Activated naive CD4-positive, alpha-beta T cell treated with anti-CD3 and anti-CD28 coated beads, Interleukin-2, amount 50 U/mL, for 72 hours (primary cell): ENCODE results near the gene GPX3. TPM values are rescaled to one million over a fixed set of nuclear protein-coding genes. Genes with fewer than 3 reads are reported as not detected.

Experiments used
- ATAC-seq, 2 donors: fragments of 150-1000 bp; cut with Tn5 transposase; 2 replicates each; pipeline ENCODE4 v1.10.0; 2021; ENCODE audit warnings: mild to moderate bottlenecking in 2 of 2, moderate library complexity in 2 of 2
- DNase-seq, 2 donors: peaks; one replicate each; pipeline ENCODE4 v3.0.0; 2021 to 2022; ENCODE audit warnings: low spot score in 2 of 2
- H3K27ac Mint-ChIP-seq, 2 donors: one replicate each; pipeline ENCODE4 v1.8.0; 2022; ENCODE audit warnings: mild to moderate bottlenecking in 2 of 2, mixed read lengths in 2 of 2
- H3K36me3 Mint-ChIP-seq, 2 donors: one replicate each; pipeline ENCODE4 v1.8.0; 2022; ENCODE audit warnings: mixed read lengths in 2 of 2
- H3K9me3 Mint-ChIP-seq, 2 donors: one replicate each; pipeline ENCODE4 v1.8.0; 2022; ENCODE audit warnings: mixed read lengths in 2 of 2
- total RNA-seq, 2 donors: library from RNA; stranded (reverse); gene quantifications; one replicate each; pipeline ENCODE4 v1.2.3, GENCODE V29; 2022

The GPX3 gene
- total RNA-seq, 2 donors from 2014 or later = 0.23 TPM; not detected in 1

- no peaks in the 10 kb centered on the region for H3K9me3 Mint-ChIP-seq
- ATAC-seq (no peak), DNase-seq (no peak)
- H3K36me3 Mint-ChIP-seq = no peaks in the 10 kb centered on the region
- no peak overlapping the region for H3K27ac Mint-ChIP-seq
Measured at GRCh38 chr5:151006704-151007334, 13.6 kb upstream of the GPX3 start.

GRCh38 chr5:151007430-151008209 is 12.8 kb upstream of the GPX3 start:
- no peak for ATAC-seq
- no peak for DNase-seq
- Mint-ChIP-seq H3K36me3 (no peaks in the 10 kb centered on the region), H3K27ac (no peak overlapping the region), H3K9me3 (no peaks in the 10 kb centered on the region)

GRCh38 chr5:151008210-151008491 is 12.2 kb upstream of the GPX3 start:
- Mint-ChIP-seq H3K27ac (no peak overlapping the region), H3K36me3 (no peaks in the 10 kb centered on the region), H3K9me3 (no peaks in the 10 kb centered on the region)
- no peak for ATAC-seq
- no peak for DNase-seq

GRCh38 chr5:151008906-151009305 is 11.5 kb upstream of the GPX3 start:
- Mint-ChIP-seq H3K27ac (peak overlapping the region in 1 of 2 donors; percentile 46), H3K36me3 (no peaks in the 10 kb centered on the region), H3K9me3 (no peaks in the 10 kb centered on the region)
- DNase-seq = no peak
- no peak for ATAC-seq

GRCh38 chr5:151012862-151013261 is 7.5 kb upstream of the GPX3 start:
- H3K9me3 Mint-ChIP-seq = no peaks in the 10 kb centered on the region
- no peak for DNase-seq
- ATAC-seq = no peak

GRCh38 chr5:151014680-151015343 is 5.6 kb upstream of the GPX3 start:
- ATAC-seq (no peak), DNase-seq (no peak)
- no peaks in the 10 kb centered on the region for H3K36me3 Mint-ChIP-seq

More at GRCh38 chr5:151012862-151013261, 7.5 kb upstream of the GPX3 start:
- Mint-ChIP-seq H3K36me3 (no peaks in the 10 kb centered on the region), H3K27ac (no peak overlapping the region)

GRCh38 chr5:151015974-151016587 is 4.3 kb upstream of the GPX3 start:
- Mint-ChIP-seq H3K9me3 (no peaks in the 10 kb centered on the region), H3K36me3 (no peaks in the 10 kb centered on the region), H3K27ac (no peak overlapping the region)
- DNase-seq = no peak
- no peak for ATAC-seq

More at GRCh38 chr5:151014680-151015343, 5.6 kb upstream of the GPX3 start:
- H3K9me3 Mint-ChIP-seq = no peaks in the 10 kb centered on the region
- no peak overlapping the region for H3K27ac Mint-ChIP-seq

- H3K9me3 Mint-ChIP-seq = no peaks in the 10 kb centered on the region
- H3K36me3 Mint-ChIP-seq = peaks cover 0 to under 1% of the 10 kb centered on the region in 2 donors
- no peak for DNase-seq
- no peak for ATAC-seq
- no peak overlapping the region for H3K27ac Mint-ChIP-seq
Measured at GRCh38 chr5:151016700-151017099, 3.7 kb upstream of the GPX3 start.

- ATAC-seq = no peak
- no peak overlapping the region for H3K27ac Mint-ChIP-seq
- H3K9me3 Mint-ChIP-seq = no peaks in the 10 kb centered on the region
- DNase-seq = no peak
- peaks cover 7 to 8% of the 10 kb centered on the region in 2 donors for H3K36me3 Mint-ChIP-seq
Measured at GRCh38 chr5:151017897-151018296, 2.5 kb upstream of the GPX3 start.

- ATAC-seq (no peak), DNase-seq (no peak)
- Mint-ChIP-seq H3K27ac (no peak overlapping the region), H3K36me3 (peaks cover 7 to 8% of the 10 kb centered on the region in 2 donors), H3K9me3 (no peaks in the 10 kb centered on the region)
Measured at GRCh38 chr5:151018846-151019245, 1.5 kb upstream of the GPX3 start.

- Mint-ChIP-seq H3K36me3 (peaks cover 7 to 8% of the 10 kb centered on the region in 2 donors), H3K27ac (no peak overlapping the region), H3K9me3 (no peaks in the 10 kb centered on the region)
- DNase-seq (no peak), ATAC-seq (no peak)
Measured at GRCh38 chr5:151019331-151019730, 1.1 kb upstream of the GPX3 start.

- H3K9me3 Mint-ChIP-seq = no peaks in the 10 kb centered on the region
- DNase-seq = no peak
- H3K36me3 Mint-ChIP-seq = peaks cover 7 to 25% of the 10 kb centered on the region in 2 donors
- ATAC-seq = no peak
- no peak overlapping the region for H3K27ac Mint-ChIP-seq
Measured at GRCh38 chr5:151021746-151022145, 1.4 kb downstream of the GPX3 start.

- H3K36me3 Mint-ChIP-seq = peaks cover 7 to 27% of the 10 kb centered on the region in 2 donors
- H3K9me3 Mint-ChIP-seq = no peaks in the 10 kb centered on the region
- ATAC-seq (peak in 1 of 2 donors; percentile 23), DNase-seq (no peak)
- no peak overlapping the region for H3K27ac Mint-ChIP-seq
Measured at GRCh38 chr5:151022511-151023018, 2.2 kb downstream of the GPX3 start.

GRCh38 chr5:151023047-151023615 is 2.7 kb downstream of the GPX3 start:
- DNase-seq (no peak), ATAC-seq (peak in 1 of 2 donors; percentile 2)
- Mint-ChIP-seq H3K9me3 (no peaks in the 10 kb centered on the region), H3K36me3 (peaks cover 7 to 27% of the 10 kb centered on the region in 2 donors), H3K27ac (no peak overlapping the region)

- Mint-ChIP-seq H3K27ac (no peak overlapping the region), H3K9me3 (no peaks in the 10 kb centered on the region), H3K36me3 (peaks cover 7 to 32% of the 10 kb centered on the region in 2 donors)
- ATAC-seq = no peak
- DNase-seq = no peak
Measured at GRCh38 chr5:151023651-151024050, 3.3 kb downstream of the GPX3 start.

GRCh38 chr5:151024440-151025249 is 4.3 kb downstream of the GPX3 start:
- no peak overlapping the region for H3K27ac Mint-ChIP-seq
- peaks cover 7 to 42% of the 10 kb centered on the region in 2 donors for H3K36me3 Mint-ChIP-seq
- DNase-seq = no peak
- no peaks in the 10 kb centered on the region for H3K9me3 Mint-ChIP-seq
- no peak for ATAC-seq
